HG03039 (cell line): Measurements from ENCODE around the gene SUGP2.

ENCODE experiments used
- ATAC-seq: cut with Tn5 transposase; IDR thresholded peaks from one replicate; pipeline ENCODE4 v1.9.1; 2021; ENCODE audit warnings: mild to moderate bottlenecking, moderate library complexity; ENCODE audit not compliant: unreplicated experiment

The SUGP2 gene

GRCh38 chr19:19059837-19060611 is 26.7 kb upstream of the SUGP2 start:
- no peak for ATAC-seq

GRCh38 chr19:19059018-19059836 is 25.9 kb upstream of the SUGP2 start:
- ATAC-seq = no peak

GRCh38 chr19:19057720-19058119 is 24.4 kb upstream of the SUGP2 start:
- no peak for ATAC-seq

GRCh38 chr19:19057317-19057716 is 24.0 kb upstream of the SUGP2 start:
- no peak for ATAC-seq

- no peak for ATAC-seq
Observed at GRCh38 chr19:19056636-19057275, 23.4 kb upstream of the SUGP2 start.

GRCh38 chr19:19055701-19056100 is 22.4 kb upstream of the SUGP2 start:
- no peak for ATAC-seq

GRCh38 chr19:19054939-19055440 is 21.7 kb upstream of the SUGP2 start:
- ATAC-seq = no peak

GRCh38 chr19:19054315-19054938 is 21.1 kb upstream of the SUGP2 start:
- no peak for ATAC-seq

GRCh38 chr19:19053508-19054314 is 20.4 kb upstream of the SUGP2 start:
- no peak for ATAC-seq

- no peak for ATAC-seq
Observed at GRCh38 chr19:19052921-19053320, 19.6 kb upstream of the SUGP2 start.

- ATAC-seq = no peak
Observed at GRCh38 chr19:19051478-19052213, 18.3 kb upstream of the SUGP2 start.

GRCh38 chr19:19050731-19051130 is 17.4 kb upstream of the SUGP2 start:
- no peak for ATAC-seq

GRCh38 chr19:19050104-19050503 is 16.8 kb upstream of the SUGP2 start:
- ATAC-seq = no peak

GRCh38 chr19:19049406-19049805 is 16.1 kb upstream of the SUGP2 start:
- ATAC-seq = no peak

- ATAC-seq = no peak
Observed at GRCh38 chr19:19043881-19044280, 10.6 kb upstream of the SUGP2 start.

- ATAC-seq = no peak
Observed at GRCh38 chr19:19043481-19043880, 10.2 kb upstream of the SUGP2 start.

- ATAC-seq = no peak
Observed at GRCh38 chr19:19042732-19043280, 9.5 kb upstream of the SUGP2 start.

- no peak for ATAC-seq
Observed at GRCh38 chr19:19040417-19040816, 7.1 kb upstream of the SUGP2 start.

- no peak for ATAC-seq
Observed at GRCh38 chr19:19039901-19040300, 6.6 kb upstream of the SUGP2 start.
